Measurements from ENCODE around the gene COL4A1.

DNA sequence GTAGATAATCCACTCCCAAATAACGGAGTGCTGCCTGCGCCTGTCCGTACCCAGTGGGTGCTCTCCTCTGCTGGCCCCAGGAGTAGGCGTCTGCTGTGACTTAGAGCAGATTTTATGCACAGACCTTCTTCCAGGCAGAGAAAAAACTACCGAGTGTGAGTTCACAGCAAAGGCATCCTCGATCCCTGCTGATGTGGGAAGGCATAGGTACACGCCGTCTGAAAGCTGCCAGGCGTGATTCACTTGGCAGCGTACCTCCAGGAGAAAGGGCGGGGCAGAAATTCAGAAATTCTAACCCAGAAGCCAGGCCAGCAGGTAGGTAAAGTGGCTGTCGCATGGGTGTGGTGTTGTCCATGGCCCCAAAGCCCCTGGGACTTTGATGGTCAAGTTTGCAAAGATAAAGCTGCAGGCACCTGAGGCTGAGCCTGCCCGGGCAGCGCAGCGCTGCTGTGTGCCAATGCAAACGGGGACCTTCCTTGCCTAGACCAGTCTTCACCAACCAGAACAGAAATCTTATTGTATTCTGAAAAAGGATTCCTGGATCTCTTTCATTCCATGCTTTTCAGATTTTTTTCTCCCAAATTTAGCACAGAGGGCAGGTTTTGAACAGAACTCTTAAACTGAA is 36.4 kb upstream of the COL4A1 start:
- TF ChIP-seq, protein P1, sequence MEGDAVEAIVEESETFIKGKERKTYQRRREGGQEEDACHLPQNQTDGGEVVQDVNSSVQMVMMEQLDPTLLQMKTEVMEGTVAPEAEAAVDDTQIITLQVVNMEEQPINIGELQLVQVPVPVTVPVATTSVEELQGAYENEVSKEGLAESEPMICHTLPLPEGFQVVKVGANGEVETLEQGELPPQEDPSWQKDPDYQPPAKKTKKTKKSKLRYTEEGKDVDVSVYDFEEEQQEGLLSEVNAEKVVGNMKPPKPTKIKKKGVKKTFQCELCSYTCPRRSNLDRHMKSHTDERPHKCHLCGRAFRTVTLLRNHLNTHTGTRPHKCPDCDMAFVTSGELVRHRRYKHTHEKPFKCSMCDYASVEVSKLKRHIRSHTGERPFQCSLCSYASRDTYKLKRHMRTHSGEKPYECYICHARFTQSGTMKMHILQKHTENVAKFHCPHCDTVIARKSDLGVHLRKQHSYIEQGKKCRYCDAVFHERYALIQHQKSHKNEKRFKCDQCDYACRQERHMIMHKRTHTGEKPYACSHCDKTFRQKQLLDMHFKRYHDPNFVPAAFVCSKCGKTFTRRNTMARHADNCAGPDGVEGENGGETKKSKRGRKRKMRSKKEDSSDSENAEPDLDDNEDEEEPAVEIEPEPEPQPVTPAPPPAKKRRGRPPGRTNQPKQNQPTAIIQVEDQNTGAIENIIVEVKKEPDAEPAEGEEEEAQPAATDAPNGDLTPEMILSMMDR (IDR thresholded peaks at IDR 0.05) = no peak
- peak; percentile 26 to 43 for TF ChIP-seq POLR2AphosphoS5 (IDR thresholded peaks at IDR 0.05; ENCODE audit: insufficient read depth in 1 of 2, low read depth in 1 of 2)

All from vagina (tissue), 2 donors.